Progenitor cell of endocrine pancreas (in vitro differentiated cells): ENCODE data around the gene OSBP2. TPM values are rescaled to one million over a fixed set of nuclear protein-coding genes. Genes with fewer than 3 reads are reported as not detected.

Experiments
- DNase-seq: peaks from one replicate; pipeline ENCODE4 v3.0.0; 2021; ENCODE audit warnings: low spot score; ENCODE audit not compliant: unreplicated experiment
- H3K27ac Mint-ChIP-seq: 2 replicates; pipeline ENCODE4 v1.8.0; 2021; ENCODE audit warnings: mild to moderate bottlenecking, moderate library complexity, mixed read lengths
- H3K27me3 Mint-ChIP-seq: 2 replicates; pipeline ENCODE4 v1.8.0; 2021; ENCODE audit warnings: mixed read lengths
- H3K36me3 Mint-ChIP-seq: 2 replicates; pipeline ENCODE4 v1.8.0; 2022; ENCODE audit warnings: mixed read lengths; ENCODE audit not compliant: insufficient read depth
- H3K4me1 Mint-ChIP-seq: 2 replicates; pipeline ENCODE4 v1.8.0; 2021; ENCODE audit warnings: low read depth, mixed read lengths
- H3K4me3 Mint-ChIP-seq: 2 replicates; pipeline ENCODE4 v1.8.0; 2021; ENCODE audit warnings: low read depth, mild to moderate bottlenecking, moderate library complexity, mixed read lengths
- H3K9me3 Mint-ChIP-seq: 2 replicates; pipeline ENCODE4 v1.8.0; 2021; ENCODE audit warnings: low read depth, mixed read lengths
- CTCF ChIP-seq: fragments of 200-600 bp; sonication (generic); IDR thresholded peaks from one replicate; pipeline ENCODE4 v1.5.0; 2021; ENCODE audit warnings: antibody characterized with exemption, mild to moderate bottlenecking; ENCODE audit not compliant: unreplicated experiment
- total RNA-seq: library from RNA; stranded (reverse); gene quantifications from 2 replicates; pipeline ENCODE4 v1.2.1, GENCODE V29; 2021

The OSBP2 gene
- total RNA-seq, 1 donor from 2014 or later = 8.3 TPM

- Mint-ChIP-seq H3K4me3 (no peak overlapping the region), H3K27me3 (no peaks in the 10 kb centered on the region)
Observed at GRCh38 chr22:30864441-30865420, 170.1 kb downstream of the OSBP2 start.

GRCh38 chr22:30865656-30866055 lies 171.0 kb downstream of the OSBP2 start:
- Mint-ChIP-seq H3K36me3 (no peaks in the 10 kb centered on the region), H3K27ac (no peak overlapping the region), H3K4me1 (peaks cover 1% of the 10 kb centered on the region), H3K4me3 (no peak overlapping the region), H3K27me3 (no peaks in the 10 kb centered on the region), H3K9me3 (no peaks in the 10 kb centered on the region)
- no peak for DNase-seq
- TF ChIP-seq CTCF = no peak

More at GRCh38 chr22:30864441-30865420, 170.1 kb downstream of the OSBP2 start:
- Mint-ChIP-seq H3K36me3 (no peaks in the 10 kb centered on the region), H3K27ac (no peak overlapping the region), H3K9me3 (no peaks in the 10 kb centered on the region), H3K4me1 (peaks cover 1% of the 10 kb centered on the region)
- TF ChIP-seq CTCF = no peak
- no peak for DNase-seq

- H3K36me3 Mint-ChIP-seq = no peaks in the 10 kb centered on the region
- H3K27ac Mint-ChIP-seq = no peak overlapping the region
- peaks cover 1% of the 10 kb centered on the region for H3K4me1 Mint-ChIP-seq
- no peaks in the 10 kb centered on the region for H3K27me3 Mint-ChIP-seq
- H3K9me3 Mint-ChIP-seq = no peaks in the 10 kb centered on the region
- no peak for TF ChIP-seq CTCF
- no peak for DNase-seq
- no peak overlapping the region for H3K4me3 Mint-ChIP-seq
Observed at GRCh38 chr22:30866216-30866615, 171.5 kb downstream of the OSBP2 start.

- H3K27me3 Mint-ChIP-seq = no peaks in the 10 kb centered on the region
- H3K4me1 Mint-ChIP-seq = peaks cover 1% of the 10 kb centered on the region
- no peak overlapping the region for H3K4me3 Mint-ChIP-seq
- no peak for DNase-seq
- H3K36me3 Mint-ChIP-seq = no peaks in the 10 kb centered on the region
- H3K9me3 Mint-ChIP-seq = no peaks in the 10 kb centered on the region
- no peak for TF ChIP-seq CTCF
- no peak overlapping the region for H3K27ac Mint-ChIP-seq
Observed at GRCh38 chr22:30866811-30867271, 172.2 kb downstream of the OSBP2 start.

GRCh38 chr22:30867746-30868662 lies 173.3 kb downstream of the OSBP2 start:
- no peaks in the 10 kb centered on the region for H3K36me3 Mint-ChIP-seq
- H3K4me3 Mint-ChIP-seq = no peak overlapping the region
- H3K27me3 Mint-ChIP-seq = no peaks in the 10 kb centered on the region
- DNase-seq = no peak
- H3K27ac Mint-ChIP-seq = no peak overlapping the region
- TF ChIP-seq CTCF = no peak
- H3K4me1 Mint-ChIP-seq = peaks cover 1% of the 10 kb centered on the region
- no peaks in the 10 kb centered on the region for H3K9me3 Mint-ChIP-seq
